ENCODE measurements around the gene YBX1. TPM values are rescaled to one million over a fixed set of nuclear protein-coding genes. Genes with fewer than 3 reads are reported as not detected.

YBX1 gene
- total and polyA plus RNA-seq, 2 of the 13 experiments (the other 11 are each of a cell fraction or from before 2014, with no cell fraction given), result 339 to 628 TPM

GRCh38 chr1:42657981-42658876 lies 24.0 kb upstream of the YBX1 start, which contains the start of gene PPIH (continued):
- TF ChIP-seq ZBTB26 (CRISPR knock-in tag; IDR thresholded peaks at IDR 0.05; ENCODE audit: borderline replicate concordance) (no peak), ZNF766 (CRISPR knock-in tag; IDR thresholded peaks at IDR 0.05; ENCODE audit: borderline replicate concordance) (no peak), ZNF547 (CRISPR knock-in tag; IDR thresholded peaks at IDR 0.05) (peak; percentile 93), SIX4 (CRISPR knock-in tag; IDR thresholded peaks at IDR 0.05) (peak; percentile 60; the same call in 1 of the 2 replicates), ZNF207 (IDR thresholded peaks at IDR 0.05; ENCODE audit: borderline replicate concordance) (no peak), MNT (IDR thresholded peaks at IDR 0.05) (peak; percentile 52), AGO1 (IDR thresholded peaks at IDR 0.05; ENCODE audit: low read depth, low read length, poor library complexity, severe bottlenecking) (peak; percentile 86), JUND (CRISPR knock-in tag; IDR thresholded peaks at IDR 0.05) (no peak), ZNF724P (CRISPR knock-in tag; IDR thresholded peaks at IDR 0.05; ENCODE audit: borderline replicate concordance) (peak; percentile 86), SRSF1 (optimal IDR thresholded peaks at IDR 0.05; ENCODE audit: low read depth, low read length) (peak; percentile 76), ZBTB37 (CRISPR knock-in tag; IDR thresholded peaks at IDR 0.05) (peak; percentile 44; the same call in 1 of the 2 replicates), HCFC1 (IDR thresholded peaks at IDR 0.05; ENCODE audit: low read depth, low read length) (peak; percentile 63; the same call in 1 of the 2 replicates), ATF1 (CRISPR knock-in tag; IDR thresholded peaks at IDR 0.05) (peak; percentile 52; the same call in 1 of the 2 replicates), ZNF337 (CRISPR knock-in tag; IDR thresholded peaks at IDR 0.05; ENCODE audit: borderline replicate concordance, low read depth) (peak; percentile 61; the same call in 1 of the 2 replicates), TEAD2 (CRISPR knock-in tag; IDR thresholded peaks at IDR 0.05) (no peak), BHLHE40 (IDR thresholded peaks at IDR 0.05; ENCODE audit: low read length) (peak; percentile 71; the same call in 1 of the 2 replicates), ZNF235 (CRISPR knock-in tag; IDR thresholded peaks at IDR 0.05; ENCODE audit: borderline replicate concordance) (no peak), ZSCAN9 (CRISPR knock-in tag; IDR thresholded peaks at IDR 0.05; ENCODE audit: borderline replicate concordance) (peak; percentile 59; the same call in 1 of the 2 replicates), HOXA9 (CRISPR knock-in tag; IDR thresholded peaks at IDR 0.05; ENCODE audit: borderline replicate concordance) (peak; percentile 13; the same call in 1 of the 2 replicates), ZNF441 (CRISPR knock-in tag; IDR thresholded peaks at IDR 0.05; ENCODE audit: borderline replicate concordance) (peak; percentile 78; the same call in 1 of the 2 replicates), ZNF10 (CRISPR knock-in tag; IDR thresholded peaks at IDR 0.05; ENCODE audit: borderline replicate concordance, low read depth) (no peak), PLRG1 (conservative IDR thresholded peaks at IDR 0.05) (no peak), HNF4G (IDR thresholded peaks at IDR 0.05; ENCODE audit: borderline replicate concordance, low read depth, low read length) (peak; percentile 54; the same call in 1 of the 2 replicates), HNF4G (CRISPR knock-in tag; IDR thresholded peaks at IDR 0.05; ENCODE audit: borderline replicate concordance, low read depth) (no peak), ZNF431 (CRISPR knock-in tag; IDR thresholded peaks at IDR 0.05; ENCODE audit: borderline replicate concordance, low read depth) (no peak), DR1 (CRISPR knock-in tag; IDR thresholded peaks at IDR 0.05) (peak; percentile 6), ZSCAN25 (CRISPR knock-in tag; IDR thresholded peaks at IDR 0.05) (no peak)

Measured in HepG2 (cell line).